GM21526 (cell line): ENCODE measurements around the gene ACSF2.

Source experiments
- ATAC-seq: cut with Tn5 transposase; IDR thresholded peaks from one replicate; pipeline ENCODE4 v1.9.1; 2021; ENCODE audit warnings: moderate library complexity; ENCODE audit not compliant: unreplicated experiment, low FRiP score

ACSF2 gene

GRCh38 chr17:50437409-50437808, 11.4 kb downstream of the ACSF2 start:
- no peak for ATAC-seq

GRCh38 chr17:50439008-50439407, 13.0 kb downstream of the ACSF2 start:
- ATAC-seq: no peak

GRCh38 chr17:50440172-50440837, 14.3 kb downstream of the ACSF2 start:
- ATAC-seq: no peak

GRCh38 chr17:50440838-50441829, 15.1 kb downstream of the ACSF2 start:
- no peak for ATAC-seq

- no peak for ATAC-seq
Measured at GRCh38 chr17:50443505-50443974, 17.5 kb downstream of the ACSF2 start.

- no peak for ATAC-seq
Measured at GRCh38 chr17:50444841-50445715, 19.1 kb downstream of the ACSF2 start.

GRCh38 chr17:50445730-50446325, 19.8 kb downstream of the ACSF2 start:
- no peak for ATAC-seq

- ATAC-seq: no peak
Measured at GRCh38 chr17:50447870-50448595, 22.0 kb downstream of the ACSF2 start.

GRCh38 chr17:50448643-50449042, 22.6 kb downstream of the ACSF2 start:
- ATAC-seq: no peak

GRCh38 chr17:50451943-50452629, 26.1 kb downstream of the ACSF2 start:
- no peak for ATAC-seq

- no peak for ATAC-seq
Measured at GRCh38 chr17:50452630-50453300, 26.7 kb downstream of the ACSF2 start.

- ATAC-seq: no peak
Measured at GRCh38 chr17:50453901-50454300, 27.9 kb downstream of the ACSF2 start.

GRCh38 chr17:50457621-50458020, 31.6 kb downstream of the ACSF2 start:
- ATAC-seq: no peak

GRCh38 chr17:50458270-50458669, 32.3 kb downstream of the ACSF2 start:
- ATAC-seq: no peak

GRCh38 chr17:50458701-50459676, 33.0 kb downstream of the ACSF2 start:
- ATAC-seq: no peak

GRCh38 chr17:50459756-50460155, 33.7 kb downstream of the ACSF2 start:
- ATAC-seq: no peak

- ATAC-seq: no peak
Measured at GRCh38 chr17:50460831-50461526, 35.0 kb downstream of the ACSF2 start.
